Measurements from ENCODE around the gene IL22RA1.

IL22RA1 gene

GRCh38 chr1:24138476-24139221 is 4.3 kb downstream of the IL22RA1 start:
- FAIRE-seq (no peak), DNase-seq (ENCODE audit: insufficient read length, low spot score) (no peak)
- no peak for TF ChIP-seq CTCF (IDR thresholded peaks at IDR 0.05; ENCODE audit: insufficient read depth, missing control alignments)

GRCh38 chr1:24136956-24137539 is 5.9 kb downstream of the IL22RA1 start:
- TF ChIP-seq CTCF (IDR thresholded peaks at IDR 0.05; ENCODE audit: insufficient read depth, missing control alignments), result no peak
- FAIRE-seq, result no peak
- no peak for DNase-seq (ENCODE audit: insufficient read length, low spot score)

- TF ChIP-seq CTCF (IDR thresholded peaks at IDR 0.05; ENCODE audit: insufficient read depth, missing control alignments), result no peak
- DNase-seq (ENCODE audit: insufficient read length, low spot score), result no peak
- FAIRE-seq, result no peak
These were observed 8.6 kb downstream of the IL22RA1 start for GRCh38 chr1:24134376-24134775.

- no peak for TF ChIP-seq CTCF (IDR thresholded peaks at IDR 0.05; ENCODE audit: insufficient read depth, missing control alignments)
- FAIRE-seq (no peak), DNase-seq (ENCODE audit: insufficient read length, low spot score) (no peak)
These were observed 9.1 kb downstream of the IL22RA1 start for GRCh38 chr1:24133819-24134218.

GRCh38 chr1:24130385-24130784 is 12.6 kb downstream of the IL22RA1 start:
- DNase-seq (ENCODE audit: insufficient read length, low spot score), result no peak
- no peak for TF ChIP-seq CTCF (IDR thresholded peaks at IDR 0.05; ENCODE audit: insufficient read depth, missing control alignments)
- FAIRE-seq, result no peak

GRCh38 chr1:24127801-24128363 is 15.1 kb downstream of the IL22RA1 start:
- DNase-seq (ENCODE audit: insufficient read length, low spot score), result no peak
- FAIRE-seq, result no peak
- TF ChIP-seq CTCF (IDR thresholded peaks at IDR 0.05; ENCODE audit: insufficient read depth, missing control alignments), result no peak

Measured in D721Med (cell line).